ENCODE measurements around the gene TLX3.
"Not testable (repeated sequence)": the region's sequence is repeated elsewhere in the genome, so short reads cannot be mapped to it uniquely, and the experiment has no call there.

Gene TLX3

GRCh38 chr5:171295801-171296200 is 13.2 kb upstream of the TLX3 start:
- DNase-seq = no peak
- Histone ChIP-seq H3K36me3 (replicated peaks) (no peaks in the 10 kb centered on the region), H3K4me3 (ENCODE audit: low read depth, low read length) (no peak overlapping the region), H3K27me3 (replicated peaks) (no peaks in the 10 kb centered on the region), H3K27ac (no peak overlapping the region)
- in situ Hi-C loops (cut with HindIII; ENCODE audit: low pct_ligation_motif_present, low sequenced_read_pairs) = no loop called here
- no peak for TF ChIP-seq CTCF (IDR thresholded peaks at IDR 0.05; ENCODE audit: low read depth, low read length, missing control alignments)

DNA sequence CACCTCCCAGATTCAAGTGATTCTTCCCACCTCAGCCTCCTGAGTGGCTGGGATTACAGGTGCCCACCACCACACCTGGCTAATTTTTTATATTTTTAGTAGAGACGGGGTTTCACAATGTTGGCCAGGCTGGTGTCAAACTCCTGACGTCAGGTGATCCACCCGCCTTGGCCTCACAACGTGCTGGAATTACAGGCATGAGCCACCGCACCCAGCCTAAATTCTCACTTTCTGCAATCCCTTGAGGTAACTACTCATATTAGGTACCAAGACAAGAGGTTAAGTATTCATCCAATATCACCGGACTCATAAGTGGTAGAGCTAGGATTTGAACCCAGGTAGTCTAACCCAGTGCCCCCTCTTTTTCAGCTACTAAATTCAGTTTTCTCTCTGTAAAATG is 11.1 kb upstream of the TLX3 start:
- H3K27me3 ChIP-seq (replicated peaks); H3K27ac ChIP-seq; DNase-seq; H3K4me3 ChIP-seq (ENCODE audit: low read depth, low read length); in situ Hi-C loops (cut with HindIII; ENCODE audit: low pct_ligation_motif_present, low sequenced_read_pairs); H3K36me3 ChIP-seq (replicated peaks): not testable (repeated sequence)

GRCh38 chr5:171299228-171299627 is 9.8 kb upstream of the TLX3 start:
- in situ Hi-C loops (cut with HindIII; ENCODE audit: low pct_ligation_motif_present, low sequenced_read_pairs) = no loop called here
- Histone ChIP-seq H3K4me3 (ENCODE audit: low read depth, low read length) (no peak overlapping the region), H3K27ac (no peak overlapping the region), H3K36me3 (replicated peaks) (no peaks in the 10 kb centered on the region), H3K27me3 (replicated peaks) (no peaks in the 10 kb centered on the region)
- no peak for TF ChIP-seq CTCF (IDR thresholded peaks at IDR 0.05; ENCODE audit: low read depth, low read length, missing control alignments)
- DNase-seq = no peak

DNA sequence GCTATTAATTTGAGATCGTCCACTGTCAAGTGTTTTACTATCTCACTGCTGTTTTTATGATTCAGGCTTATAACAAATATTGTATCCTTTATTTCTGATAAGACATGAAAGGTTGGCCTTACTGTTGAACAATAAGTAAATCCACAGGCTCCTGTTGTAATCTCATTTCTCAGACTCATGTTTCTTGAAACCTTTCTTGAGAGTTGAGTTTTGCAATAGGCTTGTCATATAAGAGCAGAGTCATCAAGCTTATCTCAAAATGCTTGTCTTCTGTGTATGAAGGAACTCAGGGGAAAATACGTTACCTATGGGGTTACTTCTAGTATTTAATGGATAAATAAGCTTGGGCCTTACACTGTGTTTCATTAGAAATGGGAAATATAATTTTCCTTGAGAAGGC is 9.2 kb upstream of the TLX3 start:
- Histone ChIP-seq H3K36me3 (replicated peaks) (no peaks in the 10 kb centered on the region), H3K4me3 (ENCODE audit: low read depth, low read length) (no peak overlapping the region), H3K27ac (no peak overlapping the region), H3K27me3 (replicated peaks) (peaks cover 2% of the 10 kb centered on the region)
- TF ChIP-seq CTCF (IDR thresholded peaks at IDR 0.05; ENCODE audit: low read depth, low read length, missing control alignments) = no peak
- no peak for DNase-seq
- in situ Hi-C loops (cut with HindIII; ENCODE audit: low pct_ligation_motif_present, low sequenced_read_pairs) = no loop called here

GRCh38 chr5:171300358-171300757 is 8.7 kb upstream of the TLX3 start:
- no peaks in the 10 kb centered on the region for H3K36me3 ChIP-seq (replicated peaks)
- H3K4me3 ChIP-seq (ENCODE audit: low read depth, low read length) = no peak overlapping the region
- TF ChIP-seq CTCF (IDR thresholded peaks at IDR 0.05; ENCODE audit: low read depth, low read length, missing control alignments) = no peak
- in situ Hi-C loops (cut with HindIII; ENCODE audit: low pct_ligation_motif_present, low sequenced_read_pairs) = no loop called here
- peaks cover 7% of the 10 kb centered on the region for H3K27me3 ChIP-seq (replicated peaks)
- no peak for DNase-seq
- H3K27ac ChIP-seq = no peak overlapping the region

GRCh38 chr5:171306166-171306565 is 2.9 kb upstream of the TLX3 start:
- no peak overlapping the region for H3K27ac ChIP-seq
- H3K27me3 ChIP-seq (replicated peaks) = peaks cover 61% of the 10 kb centered on the region
- in situ Hi-C loops (cut with HindIII; ENCODE audit: low pct_ligation_motif_present, low sequenced_read_pairs) = no loop called here
- no peak for DNase-seq
- no peak for TF ChIP-seq CTCF (IDR thresholded peaks at IDR 0.05; ENCODE audit: low read depth, low read length, missing control alignments)
- H3K36me3 ChIP-seq (replicated peaks) = no peaks in the 10 kb centered on the region
- no peak overlapping the region for H3K4me3 ChIP-seq (ENCODE audit: low read depth, low read length)
